ENCODE data around the gene MED27.

DNA sequence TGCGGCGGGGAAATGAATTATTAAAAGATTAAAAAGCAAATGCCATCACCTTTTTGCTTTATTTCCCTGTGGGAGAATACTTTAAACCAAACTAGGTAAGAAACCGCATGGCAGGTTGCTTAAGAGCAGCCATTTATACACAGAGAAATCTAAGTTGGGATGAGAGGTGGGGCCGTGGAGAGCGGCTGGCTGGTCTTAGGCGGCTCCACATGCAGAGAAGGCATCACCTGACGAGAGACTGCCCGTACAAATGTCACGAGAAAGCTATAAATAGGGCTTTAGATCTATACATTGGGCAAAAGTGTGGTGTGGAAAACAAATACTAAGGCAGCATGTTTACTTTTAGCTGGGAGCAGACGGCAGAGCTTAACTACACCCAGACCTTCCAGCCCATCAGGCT lies 39.4 kb downstream of the MED27 start:
- TF ChIP-seq CTCF (conservative IDR thresholded peaks at IDR 0.05; ENCODE audit: low read length) = no peak
- TF ChIP-seq EZH2phosphoT487 (IDR thresholded peaks at IDR 0.05; ENCODE audit: borderline replicate concordance) = no peak
